Right atrium auricular region (tissue), 2 donors: Measurements from ENCODE around the gene TMPRSS2. TPM values are rescaled to one million over a fixed set of nuclear protein-coding genes. Genes with fewer than 3 reads are reported as not detected.

Experiments used
- DNase-seq: peaks from one replicate; pipeline ENCODE4 v3.0.0-alpha.2; 2019; ENCODE audit warnings: low spot score
- H3K27ac ChIP-seq, 2 donors: fragments of 200-600 bp; sonication (generic); 1 replicate in 1 of 2; 2 replicates in 1 of 2; pipeline ENCODE4 v1.5.1; 2016 to 2019
- H3K27me3 ChIP-seq, 2 donors: fragments of 200-600 bp; sonication (generic); one replicate each; pipeline versions ENCODE4 v1.5.1 to v1.6.0; 2017 to 2019
- H3K36me3 ChIP-seq: fragments of 200-600 bp; sonication (generic); one replicate; pipeline ENCODE4 v1.5.1; 2016
- H3K4me1 ChIP-seq, 2 donors: fragments of 200-600 bp; sonication (generic); one replicate each; pipeline versions ENCODE4 v1.5.1 to v1.6.0; 2017 to 2019
- H3K4me3 ChIP-seq, 2 donors: fragments of 200-600 bp; sonication (generic); 1 replicate in 1 of 2; 2 replicates in 1 of 2; pipeline ENCODE4 v1.5.1; 2017 to 2019; ENCODE audit warnings: mild to moderate bottlenecking in 1 of 2, moderate library complexity in 1 of 2
- H3K9me3 ChIP-seq, 2 donors: fragments of 200-600 bp; sonication (generic); one replicate each; pipeline ENCODE4 v1.5.1; 2019
- CTCF ChIP-seq, 2 donors: fragments of 200-600 bp; sonication (generic); IDR thresholded peaks; one replicate each; pipeline ENCODE4 v1.5.1; 2019; ENCODE audit warnings: antibody characterized with exemption in 2 of 2
- total RNA-seq, 2 donors: library from RNA; depleted of rRNA; stranded (reverse); fragments of >200 nt; gene quantifications; one replicate each; pipeline ENCODE4 v1.1.0, GENCODE V29; 2016

TMPRSS2 gene
- total RNA-seq, 2 donors from 2014 or later = not detected

GRCh38 chr21:41453198-41453597 lies 54.8 kb downstream of the TMPRSS2 start:
- TF ChIP-seq CTCF (IDR thresholded peaks at IDR 0.05) = no peak
- no peaks in the 10 kb centered on the region for H3K4me1 ChIP-seq
- no peaks in the 10 kb centered on the region for H3K27me3 ChIP-seq
- H3K27ac ChIP-seq = no peak overlapping the region
- H3K4me3 ChIP-seq = no peak overlapping the region
- peaks cover 12% of the 10 kb centered on the region for H3K36me3 ChIP-seq
- no peaks in the 10 kb centered on the region for H3K9me3 ChIP-seq
- DNase-seq = no peak

GRCh38 chr21:41451753-41452676 lies 55.9 kb downstream of the TMPRSS2 start:
- H3K36me3 ChIP-seq = peaks cover 12% of the 10 kb centered on the region
- no peak overlapping the region for H3K27ac ChIP-seq
- H3K4me1 ChIP-seq = no peaks in the 10 kb centered on the region
- no peaks in the 10 kb centered on the region for H3K9me3 ChIP-seq
- TF ChIP-seq CTCF (IDR thresholded peaks at IDR 0.05) = no peak
- H3K27me3 ChIP-seq = no peaks in the 10 kb centered on the region
- no peak overlapping the region for H3K4me3 ChIP-seq
- no peak for DNase-seq

GRCh38 chr21:41449613-41450012 lies 58.3 kb downstream of the TMPRSS2 start:
- no peak for TF ChIP-seq CTCF (IDR thresholded peaks at IDR 0.05)
- Histone ChIP-seq H3K4me1 (no peaks in the 10 kb centered on the region), H3K27ac (no peak overlapping the region), H3K4me3 (no peak overlapping the region), H3K27me3 (no peaks in the 10 kb centered on the region), H3K36me3 (peaks cover 27% of the 10 kb centered on the region), H3K9me3 (no peaks in the 10 kb centered on the region)
- no peak for DNase-seq

- peaks cover 19% of the 10 kb centered on the region for H3K36me3 ChIP-seq
- no peak for DNase-seq
- no peaks in the 10 kb centered on the region for H3K9me3 ChIP-seq
- H3K4me1 ChIP-seq = no peaks in the 10 kb centered on the region
- H3K27me3 ChIP-seq = no peaks in the 10 kb centered on the region
- H3K4me3 ChIP-seq = no peak overlapping the region
- H3K27ac ChIP-seq = no peak overlapping the region
- TF ChIP-seq CTCF (IDR thresholded peaks at IDR 0.05) = no peak
Measured at GRCh38 chr21:41447356-41447755, 60.6 kb downstream of the TMPRSS2 start.

GRCh38 chr21:41446586-41446985 lies 61.4 kb downstream of the TMPRSS2 start:
- H3K36me3 ChIP-seq = peaks cover 19% of the 10 kb centered on the region
- H3K9me3 ChIP-seq = no peaks in the 10 kb centered on the region
- no peaks in the 10 kb centered on the region for H3K4me1 ChIP-seq
- no peaks in the 10 kb centered on the region for H3K27me3 ChIP-seq
- DNase-seq = no peak
- no peak overlapping the region for H3K27ac ChIP-seq
- no peak for TF ChIP-seq CTCF (IDR thresholded peaks at IDR 0.05)
- no peak overlapping the region for H3K4me3 ChIP-seq
